ENCODE data around the gene GATA2. TPM values are rescaled to one million over a fixed set of nuclear protein-coding genes. Genes with fewer than 3 reads are reported as not detected.

GATA2 gene
- total and polyA plus RNA-seq, 2 of the 13 experiments (the other 11 are each of a cell fraction or from before 2014, with no cell fraction given) = 3.5 to 6.2 TPM

DNA sequence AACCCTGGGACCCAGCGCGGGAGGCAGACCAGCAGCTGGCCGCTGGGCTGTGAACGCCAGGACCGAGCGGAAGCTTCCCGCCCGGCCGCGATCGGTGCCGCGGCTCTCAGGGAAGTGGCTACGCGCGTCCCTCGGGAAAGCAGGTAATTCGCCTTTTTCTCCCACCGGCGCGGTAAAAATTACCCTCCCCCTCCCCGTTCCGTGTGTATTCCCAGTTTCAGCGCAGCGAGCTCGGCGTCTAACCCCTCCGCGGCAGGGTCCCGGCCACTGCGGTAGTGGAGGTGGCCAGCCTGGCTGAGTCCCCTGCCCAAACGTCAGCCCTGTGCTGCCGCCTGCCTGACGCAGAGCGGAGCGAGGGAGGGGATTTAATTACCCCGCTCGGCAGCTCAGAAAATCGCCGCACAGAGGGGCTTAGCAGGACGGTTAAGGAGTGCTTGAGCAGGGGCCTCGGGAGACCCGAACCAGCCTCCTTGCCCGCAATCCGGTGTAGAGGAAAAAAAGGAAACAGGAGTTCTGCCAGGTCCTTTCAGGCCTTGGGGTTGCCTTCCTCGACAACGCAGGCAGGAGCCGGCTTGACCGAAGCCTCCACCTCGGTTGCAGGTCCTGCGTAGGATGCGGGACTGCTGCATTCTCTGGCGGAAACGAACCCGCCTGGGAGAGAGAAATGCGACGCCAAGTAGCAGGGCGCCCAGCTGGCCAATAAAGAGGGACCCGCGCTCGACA, 2.9 kb downstream of the GATA2 start (continued):
- TF ChIP-seq ISX (CRISPR knock-in tag; conservative IDR thresholded peaks at IDR 0.05) = no peak
- TF ChIP-seq RAD21 (CRISPR knock-in tag; IDR thresholded peaks at IDR 0.05) = 0 out of 2 replicates have a peak, but pooled peaks have one; percentile 23
- no peak for TF ChIP-seq ZFP1 (CRISPR knock-in tag; IDR thresholded peaks at IDR 0.05)
- TF ChIP-seq JUNB (CRISPR knock-in tag; IDR thresholded peaks at IDR 0.05; ENCODE audit: borderline replicate concordance) = no peak
- no peak for TF ChIP-seq ETV5 (CRISPR knock-in tag; IDR thresholded peaks at IDR 0.05; ENCODE audit: borderline replicate concordance)
- TF ChIP-seq SMC3 (IDR thresholded peaks at IDR 0.05; ENCODE audit: low read length) = no peak
- TF ChIP-seq STAG1 (CRISPR knock-in tag; IDR thresholded peaks at IDR 0.05) = peak; percentile 44
- TF ChIP-seq ZNF878 (CRISPR knock-in tag; IDR thresholded peaks at IDR 0.05) = no peak
- no peak for TF ChIP-seq SNAI1 (CRISPR knock-in tag; IDR thresholded peaks at IDR 0.05; ENCODE audit: borderline replicate concordance)
- no peak for TF ChIP-seq GABPA (IDR thresholded peaks at IDR 0.05; ENCODE audit: low read depth, low read length)
- no peak for TF ChIP-seq GABPA (CRISPR knock-in tag; IDR thresholded peaks at IDR 0.05; ENCODE audit: low read depth)
- TF ChIP-seq, protein P1, sequence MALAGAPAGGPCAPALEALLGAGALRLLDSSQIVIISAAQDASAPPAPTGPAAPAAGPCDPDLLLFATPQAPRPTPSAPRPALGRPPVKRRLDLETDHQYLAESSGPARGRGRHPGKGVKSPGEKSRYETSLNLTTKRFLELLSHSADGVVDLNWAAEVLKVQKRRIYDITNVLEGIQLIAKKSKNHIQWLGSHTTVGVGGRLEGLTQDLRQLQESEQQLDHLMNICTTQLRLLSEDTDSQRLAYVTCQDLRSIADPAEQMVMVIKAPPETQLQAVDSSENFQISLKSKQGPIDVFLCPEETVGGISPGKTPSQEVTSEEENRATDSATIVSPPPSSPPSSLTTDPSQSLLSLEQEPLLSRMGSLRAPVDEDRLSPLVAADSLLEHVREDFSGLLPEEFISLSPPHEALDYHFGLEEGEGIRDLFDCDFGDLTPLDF (CRISPR knock-in tag; IDR thresholded peaks at IDR 0.05) = 0 out of 2 replicates have a peak, but pooled peaks have one; percentile 27
- TF ChIP-seq ARNT2 (CRISPR knock-in tag; IDR thresholded peaks at IDR 0.05; ENCODE audit: low read depth) = no peak
- no peak for TF ChIP-seq ZIK1 (CRISPR knock-in tag; IDR thresholded peaks at IDR 0.05; ENCODE audit: borderline replicate concordance, low read depth)
- peak; percentile 67 for TF ChIP-seq CTCF (CRISPR knock-in tag; IDR thresholded peaks at IDR 0.05)
- TF ChIP-seq, protein P2, sequence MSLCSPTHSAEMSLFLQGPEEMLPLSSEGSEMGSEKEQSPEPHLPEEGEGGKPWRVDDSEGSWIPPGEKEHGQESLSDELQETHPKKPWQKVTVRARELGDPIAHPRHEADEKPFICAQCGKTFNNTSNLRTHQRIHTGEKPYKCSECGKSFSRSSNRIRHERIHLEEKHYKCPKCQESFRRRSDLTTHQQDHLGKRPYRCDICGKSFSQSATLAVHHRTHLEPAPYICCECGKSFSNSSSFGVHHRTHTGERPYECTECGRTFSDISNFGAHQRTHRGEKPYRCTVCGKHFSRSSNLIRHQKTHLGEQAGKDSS (CRISPR knock-in tag; IDR thresholded peaks at IDR 0.05; ENCODE audit: borderline replicate concordance, low read depth) = peak; percentile 54; the same call in 1 of the 2 replicates
- 0 out of 2 replicates have a peak, but pooled peaks have one; percentile 48 for TF ChIP-seq ZNF556 (CRISPR knock-in tag; IDR thresholded peaks at IDR 0.05; ENCODE audit: borderline replicate concordance)
- peak; percentile 42; the same call in 1 of the 2 replicates for TF ChIP-seq ZNF350 (CRISPR knock-in tag; IDR thresholded peaks at IDR 0.05; ENCODE audit: borderline replicate concordance, low read depth)
- TF ChIP-seq FOXA1 (IDR thresholded peaks at IDR 0.05) = no peak
- no peak for TF ChIP-seq FOXA1 (CRISPR knock-in tag; IDR thresholded peaks at IDR 0.05)
- TF ChIP-seq SKI (IDR thresholded peaks at IDR 0.05; ENCODE audit: partially characterized antibody) = no peak
- peak; percentile 58 to 63; a peak in 2 of 4 replicates for TF ChIP-seq HMGXB4 (CRISPR knock-in tag; IDR thresholded peaks at IDR 0.05; ENCODE audit: borderline replicate concordance in 1 of 2, low read depth in 1 of 2)
- no peak; the same call in 1 of the 2 replicates for TF ChIP-seq CHD2 (IDR thresholded peaks at IDR 0.05; ENCODE audit: low read depth, low read length)
- 0 out of 2 replicates have a peak, but pooled peaks have one; percentile 10 for TF ChIP-seq ZBTB43 (CRISPR knock-in tag; conservative IDR thresholded peaks at IDR 0.05)
